Measurements from ENCODE around the gene TMEM88.

DNA sequence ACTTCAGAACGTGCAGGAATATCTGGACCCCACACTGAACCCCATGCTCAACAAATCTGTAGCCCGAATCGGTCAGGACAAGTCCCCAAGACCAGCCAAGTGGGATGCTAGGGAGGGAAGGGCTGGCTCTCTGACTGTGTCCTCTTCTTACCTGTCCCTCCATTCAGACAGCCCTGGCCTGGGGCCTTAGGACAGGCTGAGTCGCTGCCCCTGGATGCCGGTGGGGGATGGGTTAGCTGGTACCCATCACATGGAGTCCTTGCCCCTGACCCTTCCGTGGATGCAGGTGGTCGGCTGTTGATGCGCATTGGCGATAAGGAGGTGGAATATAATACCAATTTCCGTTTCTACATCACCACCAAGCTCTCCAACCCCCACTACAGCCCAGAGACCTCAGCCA, 36.8 kb upstream of the TMEM88 start:
- TF ChIP-seq, protein P1, sequence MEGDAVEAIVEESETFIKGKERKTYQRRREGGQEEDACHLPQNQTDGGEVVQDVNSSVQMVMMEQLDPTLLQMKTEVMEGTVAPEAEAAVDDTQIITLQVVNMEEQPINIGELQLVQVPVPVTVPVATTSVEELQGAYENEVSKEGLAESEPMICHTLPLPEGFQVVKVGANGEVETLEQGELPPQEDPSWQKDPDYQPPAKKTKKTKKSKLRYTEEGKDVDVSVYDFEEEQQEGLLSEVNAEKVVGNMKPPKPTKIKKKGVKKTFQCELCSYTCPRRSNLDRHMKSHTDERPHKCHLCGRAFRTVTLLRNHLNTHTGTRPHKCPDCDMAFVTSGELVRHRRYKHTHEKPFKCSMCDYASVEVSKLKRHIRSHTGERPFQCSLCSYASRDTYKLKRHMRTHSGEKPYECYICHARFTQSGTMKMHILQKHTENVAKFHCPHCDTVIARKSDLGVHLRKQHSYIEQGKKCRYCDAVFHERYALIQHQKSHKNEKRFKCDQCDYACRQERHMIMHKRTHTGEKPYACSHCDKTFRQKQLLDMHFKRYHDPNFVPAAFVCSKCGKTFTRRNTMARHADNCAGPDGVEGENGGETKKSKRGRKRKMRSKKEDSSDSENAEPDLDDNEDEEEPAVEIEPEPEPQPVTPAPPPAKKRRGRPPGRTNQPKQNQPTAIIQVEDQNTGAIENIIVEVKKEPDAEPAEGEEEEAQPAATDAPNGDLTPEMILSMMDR (IDR thresholded peaks at IDR 0.05), result no peak
- TF ChIP-seq POLR2A (IDR thresholded peaks at IDR 0.05), result no peak

Data from esophagus squamous epithelium (tissue), 4 donors.